ENCODE measurements around the gene EIF2S2.
A peak's percentile ranks its signal among the peaks of the same experiment; 100 is the strongest.

- TF ChIP-seq POLR2A (IDR thresholded peaks at IDR 0.05; ENCODE audit: borderline replicate concordance, extremely low read depth, insufficient read depth, insufficient read length) = no peak
- TF ChIP-seq POLR2AphosphoS5 (IDR thresholded peaks at IDR 0.05; ENCODE audit: low read depth, low read length) = no peak
- no peak for TF ChIP-seq EGR1 (IDR thresholded peaks at IDR 0.05; ENCODE audit: low read depth)
- TF ChIP-seq SP1 (IDR thresholded peaks at IDR 0.05; ENCODE audit: low read depth) = no peak
- no peak for TF ChIP-seq CTCF (IDR thresholded peaks at IDR 0.05 in 2 of 3, conservative IDR thresholded peaks at IDR 0.05 in 1 of 3; ENCODE audit: borderline replicate concordance in 1 of 3, insufficient read depth in 1 of 3, low read depth in 2 of 3, low read length in 2 of 3)
- no peak for TF ChIP-seq RAD21 (IDR thresholded peaks at IDR 0.05; ENCODE audit: low read depth)
- peak; percentile 34 for TF ChIP-seq REST (IDR thresholded peaks at IDR 0.05; ENCODE audit: low read depth)
These were observed 53.2 kb downstream of the EIF2S2 start for GRCh38 chr20:34058831-34059230.

All from HCT116 (cell line).